HAP-1 (cell line): ENCODE results near the gene PRSS36.
A peak's percentile ranks its signal among the peaks of the same experiment; 100 is the strongest.
"Not testable (repeated sequence)": the region's sequence is repeated elsewhere in the genome, so short reads cannot be mapped to it uniquely, and the experiment has no call there.

ENCODE experiments used
- DNase-seq, 2 experiments: peaks; one replicate each; pipeline ENCODE4 v3.0.0-alpha.2; 2016 to 2020; ENCODE audit warnings: low spot score in 2 of 2
- H3K27me3 ChIP-seq: fragments of 250-450 bp; sonication (Bioruptor Pico); 2 replicates; pipeline ENCODE4 v1.5.1; 2020; ENCODE audit warnings: low read depth, mild to moderate bottlenecking, moderate library complexity
- H3K36me3 ChIP-seq: fragments of 250-450 bp; sonication (Bioruptor Pico); replicated peaks from 2 replicates; pipeline ENCODE4 v1.5.1; 2020; ENCODE audit warnings: mild to moderate bottlenecking
- H3K4me1 ChIP-seq: fragments of 250-450 bp; sonication (Bioruptor Pico); 2 replicates; pipeline ENCODE4 v1.5.1; 2020; ENCODE audit warnings: mild to moderate bottlenecking
- H3K4me3 ChIP-seq: fragments of 250-450 bp; sonication (Bioruptor Pico); 2 replicates; pipeline ENCODE4 v1.5.1; 2020; ENCODE audit warnings: mild to moderate bottlenecking, moderate library complexity
- H3K9me3 ChIP-seq: fragments of 250-450 bp; sonication (Bioruptor Pico); 2 replicates; pipeline ENCODE4 v1.5.1; 2020; ENCODE audit warnings: mild to moderate bottlenecking, moderate library complexity
- in situ Hi-C: fragments of 300-500 bp; cut with MboI; formaldehyde crosslinking; loops from 3 replicates; pipeline ENCODE4 v1.14.3; 2020; ENCODE audit warnings: low sequenced_read_pairs, inconsistent platforms, mixed read lengths

Gene PRSS36

DNA sequence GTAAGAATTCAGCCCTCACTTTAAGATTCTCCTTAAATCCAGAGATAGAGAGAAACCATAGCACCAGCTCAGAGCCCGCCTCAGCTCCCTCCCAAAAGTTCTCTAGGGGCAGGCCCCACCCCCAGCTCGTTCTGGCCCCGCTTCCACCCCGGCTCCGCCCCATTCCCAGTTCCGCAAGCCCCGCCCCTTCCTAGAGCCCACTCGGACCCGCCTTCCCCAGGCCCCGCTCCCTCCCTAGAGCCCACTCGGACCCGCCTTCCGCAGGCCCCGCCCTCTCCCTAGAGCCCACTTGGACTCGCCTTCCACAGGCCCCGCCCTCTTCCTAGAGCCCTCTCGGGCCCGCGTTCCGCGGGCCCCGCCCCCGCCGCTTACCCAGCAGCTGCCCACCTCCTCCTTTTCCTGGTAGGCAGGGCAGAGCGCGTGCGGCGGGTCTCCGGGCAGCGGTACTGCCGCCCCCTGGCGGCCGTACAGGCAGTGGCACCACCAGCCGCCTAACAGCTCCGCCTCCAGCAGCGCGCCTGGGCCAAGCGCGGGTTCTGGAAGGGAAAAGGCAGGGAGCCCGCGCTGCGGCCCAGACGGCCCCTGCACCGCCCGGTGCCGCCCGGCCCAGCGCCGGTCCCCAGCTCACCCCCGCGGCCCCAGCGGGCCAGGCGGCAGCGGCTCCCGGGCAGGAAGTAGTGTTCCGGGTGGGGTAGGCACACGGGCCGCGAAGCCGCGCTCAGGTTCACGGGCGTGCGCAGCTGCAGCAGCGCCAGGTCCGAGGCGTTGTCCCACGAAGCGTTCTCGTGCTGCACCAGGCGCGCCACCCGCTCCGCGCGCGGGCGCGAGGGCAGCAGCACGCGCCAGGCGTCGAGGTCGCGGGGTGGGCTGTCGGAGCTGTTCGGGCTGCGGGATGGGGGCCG lies 7.5 kb downstream of the PRSS36 start:
- DNase-seq = peak; percentile 96 to 100
- peaks cover 11% of the 10 kb centered on the region for H3K4me1 ChIP-seq

DNA sequence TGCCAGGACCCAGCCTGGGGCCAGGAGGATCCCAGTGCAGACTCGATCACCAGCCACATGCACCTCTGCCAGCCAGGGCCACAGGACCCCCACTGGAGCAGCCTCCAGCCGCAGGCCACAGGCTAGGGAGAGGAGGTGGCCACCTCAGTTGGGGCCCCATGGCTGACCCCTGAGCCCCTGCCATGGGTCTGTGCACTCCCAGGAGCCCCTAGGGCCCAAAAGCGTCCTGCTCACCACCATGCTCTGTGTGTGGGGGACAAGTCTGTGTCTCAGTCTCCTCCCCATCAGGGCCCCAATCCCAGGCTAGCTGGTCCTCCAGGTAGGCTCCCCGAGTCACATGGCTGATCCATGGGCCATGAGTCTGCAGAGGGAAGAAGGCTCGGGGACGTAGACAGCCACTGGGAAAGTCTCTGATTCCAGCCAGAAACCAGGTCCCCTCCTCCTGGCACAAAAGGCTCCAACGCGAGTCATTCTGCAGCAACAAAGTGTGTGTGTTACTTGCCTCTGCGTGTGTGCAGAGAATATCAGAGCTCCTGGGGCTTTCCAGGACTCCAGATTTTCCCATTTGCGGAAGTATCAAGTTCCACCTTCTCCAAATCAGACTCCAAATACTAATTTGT lies 8.3 kb downstream of the PRSS36 start:
- in situ Hi-C loops = no loop called here
- H3K36me3 ChIP-seq = no peaks in the 10 kb centered on the region
- no peaks in the 10 kb centered on the region for H3K27me3 ChIP-seq
- H3K9me3 ChIP-seq = no peaks in the 10 kb centered on the region
- peak overlapping the region; percentile 21 for H3K4me3 ChIP-seq
- peaks cover 11% of the 10 kb centered on the region for H3K4me1 ChIP-seq
- DNase-seq = peak in 1 of 2 experiments; percentile 47

More for the DNA sequence above, 7.5 kb downstream of the PRSS36 start:
- Histone ChIP-seq H3K27me3 (no peaks in the 10 kb centered on the region), H3K36me3 (no peaks in the 10 kb centered on the region), H3K9me3 (no peaks in the 10 kb centered on the region), H3K4me3 (peak overlapping the region; percentile 21)
- in situ Hi-C loops = no loop called here

DNA sequence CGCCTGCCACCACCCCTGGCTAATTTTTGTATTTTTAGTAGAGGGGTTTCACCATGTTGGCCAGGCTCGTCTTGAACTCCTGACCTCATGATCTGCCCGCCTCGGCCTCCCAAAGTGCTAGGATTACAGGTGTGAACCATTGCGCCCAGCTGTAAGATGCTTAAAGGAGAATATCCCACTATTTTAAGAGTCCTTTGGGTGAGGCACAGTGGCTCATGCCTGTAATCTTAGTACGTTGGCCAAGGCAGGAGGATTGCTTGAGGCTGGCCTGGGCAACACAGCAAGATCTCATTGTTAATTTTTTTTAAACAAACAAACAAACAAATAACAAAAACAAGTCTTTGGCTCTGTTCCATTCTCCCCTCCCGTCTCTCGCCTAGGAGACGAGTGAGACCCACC lies 8.8 kb downstream of the PRSS36 start:
- in situ Hi-C loops, DNase-seq, H3K27me3 ChIP-seq, H3K36me3 ChIP-seq, H3K4me3 ChIP-seq, H3K9me3 ChIP-seq: not testable (repeated sequence)
- H3K4me1 ChIP-seq = peaks cover 11% of the 10 kb centered on the region

DNA sequence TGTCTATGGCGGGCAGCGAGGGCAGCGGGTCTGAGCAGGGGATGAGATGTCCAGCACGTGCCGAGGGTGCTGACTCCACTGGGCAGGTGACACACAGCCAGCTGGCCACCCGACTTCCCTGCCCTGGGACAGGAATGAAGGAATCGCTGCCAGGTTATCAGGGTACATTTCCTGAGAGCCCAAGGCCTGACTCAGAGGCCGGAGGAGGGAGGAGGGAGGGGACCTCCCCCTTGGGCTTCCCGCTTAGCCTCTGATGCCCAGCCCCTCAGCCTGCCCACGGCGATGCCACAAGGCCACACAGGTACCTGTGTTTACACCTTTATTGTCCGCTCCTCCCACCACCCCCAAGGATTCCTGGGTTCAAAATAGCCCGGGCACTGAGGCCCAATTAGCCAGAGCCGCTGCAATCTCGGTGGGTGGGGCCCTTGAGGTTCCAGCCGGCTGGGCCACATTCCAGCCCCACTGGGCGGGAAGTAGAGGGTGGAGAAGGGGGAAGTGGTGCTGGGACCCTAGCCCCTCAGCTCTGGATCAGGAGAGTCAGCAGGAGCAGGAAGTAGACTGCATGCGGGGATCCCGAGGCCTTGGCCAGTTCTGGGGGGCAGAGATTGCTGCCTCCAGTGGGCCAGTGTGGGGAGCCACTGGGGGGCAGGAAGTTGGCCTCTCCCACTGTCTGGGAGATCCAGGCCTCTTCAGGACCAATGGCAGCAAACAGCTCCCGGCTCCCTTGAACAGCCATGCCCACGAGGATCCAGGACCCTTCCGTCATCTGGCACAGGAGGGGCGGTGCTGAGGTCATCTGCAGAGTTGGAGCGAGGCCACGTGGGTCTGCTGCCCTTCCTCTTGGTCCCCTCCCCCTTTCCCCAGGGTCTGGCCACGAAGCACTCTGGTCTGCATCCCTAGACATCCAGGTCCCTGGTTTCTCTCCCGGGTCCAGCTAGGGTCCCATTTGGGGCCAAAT lies 11.0 kb downstream of the PRSS36 start:
- DNase-seq = no peak
- no peak overlapping the region for H3K4me3 ChIP-seq
- in situ Hi-C loops = no loop called here

DNA sequence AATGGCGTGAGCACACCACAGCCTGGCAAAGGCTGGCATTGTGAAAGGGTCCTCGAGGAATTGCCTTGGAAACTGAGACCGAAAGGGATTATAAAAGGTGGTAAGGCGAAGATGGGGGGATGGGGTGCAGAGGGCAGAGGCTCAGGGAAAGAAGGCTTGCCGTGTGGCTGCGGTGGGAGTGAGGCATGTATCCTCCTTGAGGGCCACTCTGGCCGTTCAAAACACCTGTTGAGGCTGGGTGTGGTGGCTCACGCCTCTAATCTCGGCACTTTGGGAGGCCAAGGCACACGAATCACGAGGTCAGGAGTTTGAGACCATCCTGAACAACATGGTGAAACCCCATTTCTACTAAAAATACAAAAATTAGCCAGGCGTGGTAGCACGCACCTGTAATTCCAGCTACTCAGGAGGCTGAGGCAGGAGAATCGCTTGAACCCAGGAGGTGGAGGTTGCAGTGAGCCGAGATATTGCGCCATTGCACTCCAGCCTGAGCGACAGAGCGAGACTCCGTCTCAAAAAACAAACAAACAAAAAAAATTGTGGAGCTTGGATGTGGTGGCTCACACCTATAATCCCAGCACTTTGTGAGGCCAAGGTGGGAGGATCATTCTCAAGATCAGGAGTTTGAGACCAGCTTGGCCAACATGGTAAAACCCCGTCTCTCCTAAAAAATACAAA lies 12.9 kb downstream of the PRSS36 start:
- H3K4me1 ChIP-seq = peaks cover 27% of the 10 kb centered on the region
- in situ Hi-C loops = not testable (repeated sequence)

More for the DNA sequence above, 11.0 kb downstream of the PRSS36 start:
- H3K36me3 ChIP-seq = no peaks in the 10 kb centered on the region
- H3K4me1 ChIP-seq = peaks cover 26% of the 10 kb centered on the region
- H3K9me3 ChIP-seq = no peaks in the 10 kb centered on the region
- H3K27me3 ChIP-seq = no peaks in the 10 kb centered on the region

DNA sequence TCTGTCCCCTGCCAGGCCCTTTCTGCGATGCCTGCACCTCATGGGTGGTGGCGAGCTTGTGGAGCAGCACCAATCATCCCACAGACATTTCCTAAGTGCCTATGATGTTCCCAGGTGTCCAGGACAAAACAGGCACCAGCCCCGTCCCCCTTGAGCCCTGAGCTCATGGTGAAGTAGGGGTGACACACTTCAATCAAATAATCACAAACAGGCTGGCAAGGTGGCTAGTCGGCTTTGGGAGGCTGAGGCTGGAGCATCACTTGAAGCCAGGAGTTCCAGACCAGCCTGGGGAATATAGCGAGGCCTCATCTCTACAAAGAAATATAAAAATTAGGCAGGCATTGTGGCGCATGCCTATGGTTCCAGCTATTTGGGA lies 13.6 kb downstream of the PRSS36 start:
- Histone ChIP-seq H3K4me1 (peaks cover 20% of the 10 kb centered on the region), H3K9me3 (no peaks in the 10 kb centered on the region), H3K27me3 (no peaks in the 10 kb centered on the region), H3K4me3 (no peak overlapping the region), H3K36me3 (peaks cover 7% of the 10 kb centered on the region)
- DNase-seq = no peak
- in situ Hi-C loops = no loop called here

More for the DNA sequence above, 12.9 kb downstream of the PRSS36 start:
- H3K36me3 ChIP-seq, H3K27me3 ChIP-seq, DNase-seq, H3K9me3 ChIP-seq, H3K4me3 ChIP-seq: not testable (repeated sequence)

DNA sequence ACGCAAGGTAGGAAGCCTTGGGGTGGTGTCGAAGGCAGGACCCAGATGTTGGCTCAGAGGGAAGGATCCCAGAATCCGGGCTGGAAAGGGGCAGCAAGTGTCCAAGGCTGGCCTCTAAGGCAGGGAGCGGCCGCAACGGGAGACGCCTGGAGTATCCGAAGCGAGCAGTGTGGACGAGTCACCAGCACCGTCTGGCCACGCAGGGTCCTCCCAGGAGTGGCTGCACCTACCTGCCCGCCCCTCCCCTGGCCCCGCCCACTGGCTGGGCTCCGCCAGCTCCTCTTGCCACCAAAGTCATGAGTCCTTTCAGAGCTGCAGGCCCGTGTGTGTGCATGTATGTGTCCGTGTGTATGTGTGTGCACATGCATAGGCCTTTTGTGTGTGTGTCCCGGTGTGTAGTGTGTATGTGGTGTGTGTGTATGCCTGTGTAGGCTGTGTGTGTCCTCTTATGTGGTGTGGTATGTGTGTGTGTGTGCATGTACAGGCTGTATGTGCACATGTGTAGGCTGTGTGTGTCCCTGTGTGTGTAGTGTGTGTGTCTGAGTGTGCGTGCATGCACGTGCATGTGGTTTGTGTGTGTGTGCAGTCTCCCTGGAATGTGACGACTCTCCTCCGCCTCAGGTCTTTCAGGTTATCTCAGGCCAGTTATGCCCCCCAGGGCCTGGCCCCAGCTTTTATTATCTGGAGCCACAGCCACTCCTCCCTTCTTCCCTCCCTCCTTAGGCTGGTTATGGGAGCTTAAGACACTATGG lies 14.2 kb downstream of the PRSS36 start, which contains the start of gene PRSS8:
Gene PRSS8 (minus strand): TSS at position 193 of the 752 bp plus-strand sequence. CDS start 229 bp downstream, outside the sequence.
- in situ Hi-C loops = no loop called here
- Histone ChIP-seq H3K9me3 (no peaks in the 10 kb centered on the region), H3K4me1 (peaks cover 20% of the 10 kb centered on the region), H3K36me3 (peaks cover 11% of the 10 kb centered on the region), H3K27me3 (no peaks in the 10 kb centered on the region), H3K4me3 (no peak within 1 kb of the TSS)
- DNase-seq = peak in 1 of 2 experiments; percentile 42

DNA sequence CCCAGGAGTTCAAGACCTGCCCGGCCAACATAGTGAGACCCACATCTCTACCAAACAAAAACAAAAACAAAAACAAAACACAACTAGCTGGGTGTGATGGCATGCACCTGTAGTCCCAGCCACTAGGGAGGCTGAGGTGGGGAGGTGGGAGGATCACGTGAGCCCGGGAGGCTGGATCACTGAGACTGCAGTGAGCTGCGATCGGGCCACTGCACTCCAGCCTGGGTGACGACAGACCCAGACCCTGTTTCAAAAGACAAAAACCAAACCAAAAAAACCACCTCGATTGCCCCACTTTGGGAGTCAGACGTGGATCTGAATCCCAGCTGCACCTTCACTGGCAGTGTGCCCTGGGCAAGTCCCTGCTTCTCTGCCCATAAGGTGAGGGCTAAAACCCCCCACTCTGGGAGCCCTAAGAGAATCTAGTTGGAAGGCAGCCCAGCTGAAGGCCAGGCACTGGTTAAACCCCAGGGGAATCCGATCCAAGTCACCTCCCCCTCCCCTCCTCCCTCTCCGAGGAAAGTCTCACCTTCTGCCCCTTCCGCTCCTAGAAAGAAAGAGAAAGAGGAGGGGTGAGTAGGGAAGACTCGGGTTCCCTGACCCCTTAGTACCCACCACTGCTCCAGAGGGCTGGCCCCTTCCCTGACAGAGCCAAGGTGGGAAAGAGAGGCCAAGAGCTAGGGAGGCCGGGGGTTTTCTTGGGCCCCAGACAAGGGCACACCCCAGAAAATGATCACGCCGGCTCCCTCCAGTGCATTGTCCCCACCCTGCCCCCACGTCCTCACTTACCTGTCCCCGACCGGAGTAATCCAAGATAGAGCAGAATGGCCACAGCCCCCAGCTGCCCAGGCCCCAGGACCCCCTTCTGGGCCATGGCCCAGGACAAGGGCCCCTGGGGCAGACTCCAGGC lies 15.0 kb downstream of the PRSS36 start:
- peak in 1 of 2 experiments; percentile 49 for DNase-seq

DNA sequence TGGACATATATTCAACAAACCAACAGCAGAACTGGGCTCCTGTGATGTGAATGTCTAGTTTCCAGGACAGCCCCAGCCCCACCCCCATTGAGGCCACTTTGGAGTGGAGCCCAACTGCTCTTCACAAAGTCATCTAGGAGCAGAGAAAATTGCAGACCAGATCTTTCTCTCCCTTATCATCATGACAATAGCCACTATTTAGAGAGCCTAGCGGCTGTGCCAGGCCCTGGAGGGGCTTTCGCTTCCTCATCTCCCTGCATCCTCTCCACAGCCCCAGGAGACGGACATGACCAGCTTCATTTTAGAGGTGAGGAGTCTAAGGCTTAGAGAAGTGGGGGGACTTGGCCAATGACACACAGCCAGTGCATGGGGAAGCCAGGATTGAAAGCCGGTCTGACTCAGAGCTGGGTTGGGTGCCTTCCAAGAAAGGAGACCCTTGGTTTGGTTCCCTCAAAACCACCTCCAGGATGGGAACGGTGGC lies 15.7 kb downstream of the PRSS36 start:
- no peak overlapping the region for H3K4me3 ChIP-seq
- H3K36me3 ChIP-seq = peaks cover 17% of the 10 kb centered on the region
- no peaks in the 10 kb centered on the region for H3K27me3 ChIP-seq
- peaks cover 20% of the 10 kb centered on the region for H3K4me1 ChIP-seq
- peak; percentile 73 to 82 for DNase-seq
- H3K9me3 ChIP-seq = no peaks in the 10 kb centered on the region
- in situ Hi-C loops = no loop called here

More for the DNA sequence above, 15.0 kb downstream of the PRSS36 start:
- no peaks in the 10 kb centered on the region for H3K27me3 ChIP-seq
- peaks cover 11% of the 10 kb centered on the region for H3K36me3 ChIP-seq
- no peaks in the 10 kb centered on the region for H3K9me3 ChIP-seq
- H3K4me1 ChIP-seq = peaks cover 20% of the 10 kb centered on the region
- in situ Hi-C loops = no loop called here
- H3K4me3 ChIP-seq = no peak overlapping the region

DNA sequence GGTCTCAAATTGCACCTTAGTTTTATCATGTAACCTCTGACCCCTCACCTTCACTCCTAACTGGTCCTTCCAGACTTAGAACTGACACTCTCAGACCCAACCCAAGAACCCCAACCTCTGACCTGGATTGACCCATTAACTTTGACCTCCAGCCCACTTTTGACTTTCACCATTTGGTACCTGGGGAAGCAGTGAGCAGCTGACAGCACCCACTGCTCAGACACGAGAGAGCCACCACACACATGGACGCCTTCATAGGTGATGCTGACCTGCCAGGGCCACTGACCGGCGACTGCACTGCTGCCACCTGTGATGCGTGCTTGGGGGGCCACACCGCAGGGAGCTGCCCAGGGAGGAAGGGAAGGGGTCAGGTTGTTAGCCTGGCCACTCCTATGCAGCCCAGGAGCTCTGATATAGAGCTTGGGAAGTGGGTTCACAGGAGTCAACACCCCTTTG lies 16.8 kb downstream of the PRSS36 start:
- Histone ChIP-seq H3K4me1 (peaks cover 20% of the 10 kb centered on the region), H3K9me3 (no peaks in the 10 kb centered on the region), H3K36me3 (peaks cover 21% of the 10 kb centered on the region), H3K27me3 (no peaks in the 10 kb centered on the region), H3K4me3 (no peak overlapping the region)
- no peak for DNase-seq
- in situ Hi-C loops = no loop called here

DNA sequence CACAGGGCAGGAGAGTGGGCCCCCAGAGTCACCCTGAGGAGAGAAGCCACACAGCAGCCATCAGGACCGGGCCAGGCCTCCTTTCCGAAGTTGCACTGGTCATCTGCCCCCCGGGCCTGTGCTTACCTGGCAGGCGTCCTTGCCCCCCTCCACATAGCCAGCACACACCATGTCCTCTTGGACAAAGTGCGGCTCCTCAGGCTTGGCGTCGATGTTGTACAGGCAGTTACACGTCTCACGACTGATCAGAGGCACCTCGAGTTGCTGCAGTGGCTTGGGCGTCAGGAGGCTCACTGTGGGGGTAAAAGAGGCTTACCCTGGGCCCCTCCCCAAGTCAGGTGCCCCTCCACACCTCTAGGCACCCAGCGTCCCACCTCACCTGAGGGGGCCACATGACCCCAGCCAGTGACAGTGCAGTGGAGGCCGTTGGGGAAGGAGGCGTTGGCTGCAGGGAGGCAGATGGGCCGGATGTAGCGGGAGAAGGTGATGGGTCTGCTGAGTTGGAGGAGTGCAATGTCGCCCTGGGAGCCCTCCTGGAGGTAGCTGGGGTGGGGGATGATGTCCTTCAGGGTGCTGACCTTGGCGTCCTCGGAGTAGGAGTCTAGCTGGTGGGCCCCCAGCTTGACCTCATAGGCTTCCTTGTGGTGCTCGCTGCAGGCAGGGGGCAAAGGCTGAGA lies 17.4 kb downstream of the PRSS36 start:
- peaks cover 20% of the 10 kb centered on the region for H3K4me1 ChIP-seq
- H3K36me3 ChIP-seq = peaks cover 28% of the 10 kb centered on the region
- H3K27me3 ChIP-seq = no peaks in the 10 kb centered on the region
- H3K9me3 ChIP-seq = no peaks in the 10 kb centered on the region
- no peak overlapping the region for H3K4me3 ChIP-seq
- in situ Hi-C loops = no loop called here
- no peak for DNase-seq
